AG09319 (cell line): ENCODE data around the gene ENTPD1.

Experiments used
- DNase-seq: peaks from one replicate; pipeline ENCODE4 v3.0.0-alpha.2; 2010; ENCODE audit warnings: low read depth; ENCODE audit errors: extremely low read depth
- TF ChIP-seq, protein P1 (sequence below): IDR thresholded peaks from 2 replicates; pipeline ENCODE4 v1.5.1; 2011; ENCODE audit warnings: low read depth, mild to moderate bottlenecking, inconsistent platforms, low read length, moderate library complexity

ENTPD1 gene

DNA sequence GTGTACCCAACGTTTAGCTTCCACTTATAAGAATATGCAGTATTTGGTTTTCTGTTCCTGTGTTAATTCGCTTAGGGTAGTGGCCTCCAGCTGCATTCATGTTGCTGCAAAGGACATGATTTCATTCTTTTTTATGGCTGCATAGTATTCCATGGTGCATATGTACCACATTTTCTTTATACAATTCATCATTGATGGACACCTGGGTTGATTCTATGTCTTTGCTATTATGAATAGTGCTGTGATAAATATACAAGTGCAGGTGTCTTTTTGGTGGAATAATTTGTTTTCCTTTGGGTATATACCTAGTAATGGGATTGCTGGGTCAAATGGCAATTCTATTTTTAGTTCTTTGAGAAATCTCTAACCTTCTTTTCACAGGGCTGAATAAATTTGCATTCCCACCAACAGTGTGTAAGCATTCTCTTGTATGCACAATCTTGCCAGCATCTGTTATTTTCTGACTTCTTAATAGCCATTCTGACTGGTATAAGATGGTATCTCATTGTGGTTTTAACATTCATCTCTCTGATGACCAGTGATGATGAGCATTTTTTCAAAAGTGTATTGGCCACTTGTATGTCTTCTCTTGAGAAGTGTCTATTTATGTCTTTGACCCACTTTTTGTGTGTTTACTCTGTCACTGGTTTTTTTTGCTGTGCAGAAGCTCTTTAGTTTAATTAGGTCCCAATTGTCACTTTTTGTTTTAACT, 79.3 kb downstream of the ENTPD1 start:
- no peak for DNase-seq
- TF ChIP-seq, protein P1, sequence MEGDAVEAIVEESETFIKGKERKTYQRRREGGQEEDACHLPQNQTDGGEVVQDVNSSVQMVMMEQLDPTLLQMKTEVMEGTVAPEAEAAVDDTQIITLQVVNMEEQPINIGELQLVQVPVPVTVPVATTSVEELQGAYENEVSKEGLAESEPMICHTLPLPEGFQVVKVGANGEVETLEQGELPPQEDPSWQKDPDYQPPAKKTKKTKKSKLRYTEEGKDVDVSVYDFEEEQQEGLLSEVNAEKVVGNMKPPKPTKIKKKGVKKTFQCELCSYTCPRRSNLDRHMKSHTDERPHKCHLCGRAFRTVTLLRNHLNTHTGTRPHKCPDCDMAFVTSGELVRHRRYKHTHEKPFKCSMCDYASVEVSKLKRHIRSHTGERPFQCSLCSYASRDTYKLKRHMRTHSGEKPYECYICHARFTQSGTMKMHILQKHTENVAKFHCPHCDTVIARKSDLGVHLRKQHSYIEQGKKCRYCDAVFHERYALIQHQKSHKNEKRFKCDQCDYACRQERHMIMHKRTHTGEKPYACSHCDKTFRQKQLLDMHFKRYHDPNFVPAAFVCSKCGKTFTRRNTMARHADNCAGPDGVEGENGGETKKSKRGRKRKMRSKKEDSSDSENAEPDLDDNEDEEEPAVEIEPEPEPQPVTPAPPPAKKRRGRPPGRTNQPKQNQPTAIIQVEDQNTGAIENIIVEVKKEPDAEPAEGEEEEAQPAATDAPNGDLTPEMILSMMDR: no peak

DNA sequence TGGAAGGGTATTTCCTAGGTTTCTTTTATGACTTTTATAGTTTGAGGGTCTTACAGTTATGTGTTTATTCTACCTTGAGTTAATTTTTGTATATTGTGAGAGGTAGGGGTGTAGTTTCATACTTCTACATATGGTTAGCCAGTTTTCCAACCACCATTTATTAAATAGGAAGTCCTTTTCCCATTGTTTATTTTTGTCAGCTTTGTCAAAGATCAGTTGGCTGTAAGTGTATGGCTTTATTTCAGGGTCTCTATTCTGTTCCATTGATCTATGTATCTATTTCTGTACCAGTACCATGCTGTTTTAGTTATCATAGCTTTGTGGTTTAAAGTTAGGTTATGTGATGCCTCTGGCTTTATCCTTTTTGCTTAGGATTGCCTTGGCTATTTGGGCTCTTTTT, 79.9 kb downstream of the ENTPD1 start:
- TF ChIP-seq, protein P1: no peak
- DNase-seq: no peak

DNA sequence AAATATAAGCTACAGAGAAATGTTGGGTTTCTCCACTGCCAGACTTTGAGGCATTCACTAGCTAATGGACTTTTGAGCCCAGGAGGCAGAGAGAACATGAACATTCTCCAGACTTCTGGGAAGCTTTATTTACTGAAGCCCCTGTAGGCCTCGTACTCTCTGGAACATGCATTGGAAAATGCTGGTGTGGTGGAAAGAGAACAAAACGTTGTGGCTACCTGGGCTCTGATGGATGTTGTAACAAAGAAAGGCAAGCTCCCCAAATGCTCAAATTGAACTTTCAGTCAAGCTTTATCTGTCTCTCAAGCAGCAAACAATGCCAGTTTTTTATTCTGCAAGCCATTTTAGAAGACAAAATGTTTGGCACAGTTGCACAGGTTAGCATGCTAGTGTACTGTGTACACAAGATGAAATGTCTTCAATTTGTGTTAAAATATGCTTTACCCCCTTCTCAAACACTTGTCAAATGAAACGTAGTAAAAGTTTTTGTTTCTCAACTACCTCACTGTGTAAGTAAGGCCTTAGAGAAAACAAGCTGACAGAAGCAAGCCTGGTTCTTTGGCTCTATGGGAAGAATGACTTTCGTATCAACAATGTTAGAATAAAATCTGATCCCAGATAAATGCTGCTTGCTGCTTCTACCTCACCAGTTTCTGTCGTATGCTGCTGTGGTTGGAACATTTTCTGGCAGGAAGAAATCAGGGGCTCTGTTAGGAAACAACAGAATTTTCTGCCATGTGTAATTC, 80.8 kb downstream of the ENTPD1 start:
- TF ChIP-seq, protein P1: no peak
- DNase-seq: no peak

DNA sequence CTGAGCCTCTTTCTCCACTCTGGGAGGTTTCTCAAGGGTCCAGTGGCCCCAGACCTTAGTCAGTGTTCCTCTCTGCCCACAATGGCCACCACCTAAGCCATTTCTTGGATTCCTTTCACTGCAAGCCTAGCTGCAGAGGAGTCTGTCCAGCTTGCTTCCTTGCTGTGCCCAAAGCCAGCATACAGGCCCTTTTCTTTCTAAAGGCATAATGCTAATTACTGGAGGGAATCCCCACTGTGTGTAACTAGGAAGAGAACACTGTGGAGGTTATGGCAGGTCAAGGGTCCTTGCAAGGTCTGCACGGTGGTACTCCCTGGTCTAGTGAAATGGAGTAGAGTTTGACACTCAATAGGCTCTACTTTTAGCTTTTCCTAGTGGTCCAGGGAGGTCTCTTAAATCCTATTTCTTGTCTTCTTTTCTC, 81.4 kb downstream of the ENTPD1 start:
- TF ChIP-seq, protein P1: no peak
- DNase-seq: no peak

DNA sequence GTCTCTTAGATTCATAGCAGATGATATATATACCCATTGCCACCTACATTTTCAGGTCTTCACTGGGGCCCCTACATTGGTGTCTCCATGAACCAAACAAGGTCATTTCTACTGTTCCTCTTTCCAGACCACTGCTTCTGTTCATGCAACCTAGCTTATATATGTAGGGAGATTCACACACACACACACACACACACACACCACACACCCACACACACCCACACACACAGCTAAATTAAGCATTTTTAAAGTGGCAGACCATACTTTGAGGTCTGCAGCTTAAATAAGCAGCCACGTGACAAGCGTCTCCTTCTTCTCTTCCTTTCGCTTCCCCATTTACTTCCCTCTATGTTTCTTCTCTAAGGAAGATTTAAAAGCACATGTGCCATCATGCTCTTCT, 81.8 kb downstream of the ENTPD1 start:
- TF ChIP-seq, protein P1: no peak
- DNase-seq: no peak

DNA sequence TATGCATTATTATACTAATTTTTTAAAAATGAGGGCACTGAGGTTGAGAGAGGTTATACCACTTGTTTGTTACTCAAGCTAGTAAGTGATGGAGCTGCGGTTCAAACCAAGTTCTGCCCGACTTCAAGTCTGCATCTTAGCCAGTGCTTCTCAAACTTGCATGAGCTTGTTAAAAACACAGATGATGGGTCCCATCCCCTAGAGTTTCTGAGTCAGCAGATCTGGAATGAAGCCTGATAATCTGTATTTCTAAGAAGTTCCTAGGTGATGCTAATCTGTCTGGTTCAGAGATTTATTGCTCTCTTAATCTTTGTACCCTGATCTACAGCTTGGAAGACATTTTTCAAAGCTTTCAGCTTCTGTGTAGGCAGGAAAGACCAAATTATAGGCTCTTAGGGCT, 84.2 kb downstream of the ENTPD1 start:
- TF ChIP-seq, protein P1: no peak
- no peak for DNase-seq

DNA sequence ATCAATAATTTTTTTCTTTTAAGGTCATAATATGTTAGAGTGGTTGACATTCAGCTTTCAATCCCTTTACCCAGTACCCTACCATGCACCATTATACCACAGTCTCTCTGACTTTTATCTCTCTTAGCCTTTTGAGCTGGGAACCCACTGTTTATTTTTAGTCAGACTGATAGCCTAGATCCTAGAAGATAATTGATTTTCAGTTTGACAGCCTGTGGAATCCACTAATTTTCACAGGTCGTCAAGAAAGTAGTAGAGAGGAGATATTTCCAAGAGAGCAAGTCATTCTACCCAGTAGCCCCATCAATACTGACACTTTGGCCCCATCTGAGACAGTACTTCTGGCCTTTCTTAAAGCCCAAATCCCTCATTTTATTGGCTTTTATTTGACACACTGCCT, 84.7 kb downstream of the ENTPD1 start:
- TF ChIP-seq, protein P1: no peak
- no peak for DNase-seq
